Glutamatergic neuron (in vitro differentiated cells): ENCODE data around the gene LVRN. TPM values are rescaled to one million over a fixed set of nuclear protein-coding genes. Genes with fewer than 3 reads are reported as not detected.

Source experiments
- DNase-seq: peaks from one replicate; pipeline ENCODE4 v3.0.0; 2022
- H3K27ac Mint-ChIP-seq: one replicate; pipeline ENCODE4 v1.8.0; 2020; ENCODE audit warnings: mild to moderate bottlenecking, mixed read lengths, inconsistent platforms; ENCODE audit not compliant: unreplicated experiment
- H3K27me3 Mint-ChIP-seq: one replicate; pipeline ENCODE4 v1.8.0; 2020; ENCODE audit warnings: mild to moderate bottlenecking, moderate library complexity, mixed read lengths, inconsistent platforms; ENCODE audit not compliant: unreplicated experiment
- H3K36me3 Mint-ChIP-seq: one replicate; pipeline ENCODE4 v1.8.0; 2020; ENCODE audit warnings: mild to moderate bottlenecking, mixed read lengths, inconsistent platforms; ENCODE audit not compliant: unreplicated experiment
- H3K4me1 Mint-ChIP-seq: one replicate; pipeline ENCODE4 v1.8.0; 2020; ENCODE audit warnings: mild to moderate bottlenecking, low read depth, mixed read lengths, inconsistent platforms; ENCODE audit not compliant: unreplicated experiment
- H3K4me3 Mint-ChIP-seq: one replicate; pipeline ENCODE4 v1.8.0; 2020; ENCODE audit warnings: mild to moderate bottlenecking, mixed read lengths, inconsistent platforms; ENCODE audit not compliant: unreplicated experiment
- H3K9me3 Mint-ChIP-seq: one replicate; pipeline ENCODE4 v1.8.0; 2020; ENCODE audit warnings: mild to moderate bottlenecking, moderate library complexity, mixed read lengths, inconsistent platforms; ENCODE audit not compliant: unreplicated experiment
- CTCF ChIP-seq: fragments of 200-600 bp; sonication (generic); IDR thresholded peaks from one replicate; pipeline ENCODE4 v1.5.0; 2021; ENCODE audit not compliant: partially characterized antibody, unreplicated experiment
- total RNA-seq: library from RNA; stranded (reverse); fragmentation: NEBNext Ultra II Directional; extraction: Animal tissue kit (Norgen Biotek cat#: 25700); gene quantifications from one replicate; pipeline ENCODE4 v1.2.1, GENCODE V29; 2021; ENCODE audit not compliant: unreplicated experiment

Gene LVRN
- total RNA-seq, 1 donor from 2014 or later = 0.59 TPM

GRCh38 chr5:116063950-116064349 lies 101.7 kb downstream of the LVRN start:
- no peaks in the 10 kb centered on the region for H3K36me3 Mint-ChIP-seq
- no peaks in the 10 kb centered on the region for H3K27me3 Mint-ChIP-seq
- TF ChIP-seq CTCF = no peak
- H3K9me3 Mint-ChIP-seq = peaks cover 2% of the 10 kb centered on the region
- no peak overlapping the region for H3K4me3 Mint-ChIP-seq
- DNase-seq = no peak
- peaks cover 2% of the 10 kb centered on the region for H3K4me1 Mint-ChIP-seq
- no peak overlapping the region for H3K27ac Mint-ChIP-seq

GRCh38 chr5:116068028-116068632 lies 105.9 kb downstream of the LVRN start:
- no peaks in the 10 kb centered on the region for H3K36me3 Mint-ChIP-seq
- DNase-seq = no peak
- no peak overlapping the region for H3K4me3 Mint-ChIP-seq
- no peaks in the 10 kb centered on the region for H3K4me1 Mint-ChIP-seq
- no peaks in the 10 kb centered on the region for H3K27me3 Mint-ChIP-seq
- peaks cover 2% of the 10 kb centered on the region for H3K9me3 Mint-ChIP-seq
- H3K27ac Mint-ChIP-seq = no peak overlapping the region
- TF ChIP-seq CTCF = peak; percentile 87

GRCh38 chr5:116071211-116071610 lies 108.9 kb downstream of the LVRN start:
- peaks cover 4% of the 10 kb centered on the region for H3K9me3 Mint-ChIP-seq
- no peaks in the 10 kb centered on the region for H3K27me3 Mint-ChIP-seq
- H3K36me3 Mint-ChIP-seq = no peaks in the 10 kb centered on the region
- no peak overlapping the region for H3K4me3 Mint-ChIP-seq
- H3K27ac Mint-ChIP-seq = no peak overlapping the region
- H3K4me1 Mint-ChIP-seq = no peaks in the 10 kb centered on the region
- DNase-seq = no peak
- TF ChIP-seq CTCF = no peak

- H3K36me3 Mint-ChIP-seq = no peaks in the 10 kb centered on the region
- no peak overlapping the region for H3K4me3 Mint-ChIP-seq
- no peaks in the 10 kb centered on the region for H3K4me1 Mint-ChIP-seq
- peaks cover 1% of the 10 kb centered on the region for H3K9me3 Mint-ChIP-seq
- no peak for TF ChIP-seq CTCF
- no peak overlapping the region for H3K27ac Mint-ChIP-seq
- no peaks in the 10 kb centered on the region for H3K27me3 Mint-ChIP-seq
- no peak for DNase-seq
These were observed 113.0 kb downstream of the LVRN start for GRCh38 chr5:116075191-116075831.

- no peak overlapping the region for H3K27ac Mint-ChIP-seq
- no peaks in the 10 kb centered on the region for H3K4me1 Mint-ChIP-seq
- DNase-seq = no peak
- no peak for TF ChIP-seq CTCF
- H3K4me3 Mint-ChIP-seq = no peak overlapping the region
- no peaks in the 10 kb centered on the region for H3K36me3 Mint-ChIP-seq
- H3K9me3 Mint-ChIP-seq = peaks cover 1% of the 10 kb centered on the region
- no peaks in the 10 kb centered on the region for H3K27me3 Mint-ChIP-seq
These were observed 114.2 kb downstream of the LVRN start for GRCh38 chr5:116076496-116076895.
